Occipital lobe (tissue), 2 donors: ENCODE measurements around the gene APBB2. TPM values are rescaled to one million over a fixed set of nuclear protein-coding genes. Genes with fewer than 3 reads are reported as not detected.
"Not testable (repeated sequence)": the region's sequence is repeated elsewhere in the genome, so short reads cannot be mapped to it uniquely, and the experiment has no call there.

Source experiments
- DNase-seq: peaks from one replicate; lab custom pipeline; 2025; lab: John Stamatoyannopoulos, UW
- total RNA-seq: library from RNA; depleted of rRNA; stranded (reverse); fragments of >200 nt; gene quantifications from one replicate; pipeline ENCODE4 v1.2.3, GENCODE V29; 2014

APBB2 gene
- total RNA-seq, 1 donor from 2014 or later = 78.5 TPM

DNA sequence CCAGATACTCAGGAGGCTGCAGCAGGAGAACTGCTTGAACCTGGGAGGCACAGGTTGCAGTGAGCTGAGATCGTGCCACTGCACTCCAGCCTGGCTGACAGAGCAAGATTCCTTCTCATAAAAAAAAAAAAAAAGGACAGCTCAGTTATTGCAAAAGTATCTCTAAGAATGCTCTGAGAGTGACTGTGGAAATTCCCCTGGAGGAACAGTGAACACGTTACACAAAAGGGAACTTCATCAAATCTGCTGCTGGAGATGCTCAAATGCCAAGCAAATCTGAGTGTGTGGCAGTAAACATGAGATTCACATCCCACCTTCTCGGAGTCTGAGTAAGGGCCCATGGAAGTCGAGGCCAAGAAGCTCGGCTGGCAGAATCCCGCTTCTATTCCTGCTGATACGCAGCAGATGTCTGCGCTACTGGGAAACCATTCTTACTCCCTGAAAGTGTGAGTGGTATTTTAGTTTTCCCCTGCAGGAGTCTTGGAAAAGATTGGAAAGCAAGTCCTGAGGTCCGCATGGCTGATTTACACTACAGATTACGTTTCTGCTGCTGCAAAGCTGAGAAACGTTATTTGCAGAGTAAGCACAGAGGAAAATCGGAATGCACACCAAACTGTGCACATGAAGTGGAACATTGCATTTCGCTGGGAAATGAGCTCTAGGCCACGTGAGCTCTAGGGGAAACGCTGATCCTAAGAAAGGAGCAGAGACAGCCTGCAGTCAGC lies 301.7 kb downstream of the APBB2 start:
- peak; percentile 31 for DNase-seq

DNA sequence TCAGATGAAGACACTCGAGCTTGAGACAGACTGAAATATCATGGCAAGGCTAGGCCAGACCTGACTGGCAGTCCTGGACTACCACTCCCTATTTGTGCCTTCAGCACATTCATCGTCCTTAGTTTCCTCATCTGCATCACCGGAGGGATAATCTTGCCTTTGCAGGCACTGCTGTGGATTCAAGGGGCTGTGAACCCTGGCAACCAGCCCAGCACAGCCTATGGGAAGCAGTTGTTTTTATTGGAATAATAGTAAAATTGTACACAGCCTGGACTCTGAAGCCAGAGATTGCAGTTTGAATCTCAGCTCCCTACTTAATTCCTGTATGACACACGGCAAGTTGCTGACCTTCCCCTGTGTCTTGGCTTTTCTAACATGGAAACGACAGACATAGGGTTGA lies 303.6 kb downstream of the APBB2 start:
- DNase-seq = no peak

DNA sequence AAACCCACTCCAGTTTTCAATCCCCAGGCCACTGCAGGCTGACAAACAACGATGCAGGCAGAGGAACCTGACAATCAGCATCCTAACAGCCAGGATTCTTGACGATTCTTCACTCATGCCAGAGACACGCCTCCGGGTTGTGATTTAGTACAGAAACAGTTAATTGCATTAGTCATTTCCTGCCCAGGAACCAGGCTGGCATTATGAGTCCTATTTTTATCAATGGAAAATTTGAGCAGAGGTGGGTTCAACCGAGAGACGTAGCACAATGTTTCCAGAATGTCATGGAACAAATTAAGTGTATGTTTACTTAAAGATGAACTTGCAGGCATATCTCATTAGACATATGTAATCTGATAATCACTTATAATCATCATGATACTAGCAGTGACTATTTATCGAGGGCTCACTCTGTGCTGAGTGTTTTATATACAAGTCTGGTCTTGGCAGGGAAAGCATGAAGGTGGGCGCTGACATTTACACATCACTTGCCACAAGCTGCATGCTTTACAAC lies 304.9 kb downstream of the APBB2 start:
- no peak for DNase-seq

DNA sequence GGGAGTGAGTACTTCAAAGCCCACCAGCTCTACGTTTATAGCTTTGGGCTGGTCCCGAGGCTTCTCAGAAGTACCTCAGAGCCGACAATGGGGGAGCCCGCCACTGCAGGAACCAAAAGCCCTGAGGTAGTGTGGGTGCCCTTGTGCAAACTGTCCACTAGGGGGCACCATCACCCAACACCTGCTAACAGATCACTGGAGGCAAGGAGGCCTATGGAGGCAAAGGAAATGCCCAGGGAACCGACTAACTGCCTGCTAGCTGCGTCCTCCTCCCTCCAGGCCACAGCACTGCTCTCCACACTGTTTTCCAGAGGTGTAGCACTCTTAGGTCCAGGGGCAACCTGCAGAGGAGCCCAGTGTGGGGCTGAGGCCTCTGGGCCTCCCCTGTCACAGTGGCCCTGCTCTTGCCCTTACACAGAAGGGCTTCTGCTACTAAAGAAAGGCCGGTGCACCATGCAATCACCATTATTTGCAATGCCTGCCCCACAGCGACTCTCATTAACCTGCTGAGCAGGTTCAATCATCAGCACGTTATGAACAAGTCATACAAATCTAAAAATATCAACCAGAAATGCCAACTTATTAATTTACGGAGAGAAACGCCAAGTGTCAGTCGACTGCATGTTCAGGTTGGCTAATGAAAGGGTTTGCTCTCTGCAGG lies 305.5 kb downstream of the APBB2 start:
- peak; percentile 16 for DNase-seq

DNA sequence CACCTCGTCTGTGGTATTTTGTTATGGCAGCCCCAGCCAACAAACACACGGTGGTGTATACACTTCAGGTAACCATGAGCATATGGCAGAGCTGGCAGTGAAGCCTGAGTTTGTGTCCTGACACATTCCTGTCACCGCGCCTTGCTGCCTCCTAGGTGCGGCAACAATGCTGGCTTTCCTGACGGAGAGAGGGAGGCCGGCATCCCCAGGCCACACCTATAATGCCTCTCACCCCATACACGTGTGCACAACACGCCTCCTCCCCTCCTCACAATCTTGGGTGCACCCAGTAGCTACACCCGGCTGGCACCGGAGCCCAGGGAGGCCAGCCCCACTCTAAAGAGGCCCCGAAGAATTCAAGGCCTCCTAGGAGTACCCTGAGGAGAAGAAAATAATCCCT lies 306.0 kb downstream of the APBB2 start:
- DNase-seq = no peak

DNA sequence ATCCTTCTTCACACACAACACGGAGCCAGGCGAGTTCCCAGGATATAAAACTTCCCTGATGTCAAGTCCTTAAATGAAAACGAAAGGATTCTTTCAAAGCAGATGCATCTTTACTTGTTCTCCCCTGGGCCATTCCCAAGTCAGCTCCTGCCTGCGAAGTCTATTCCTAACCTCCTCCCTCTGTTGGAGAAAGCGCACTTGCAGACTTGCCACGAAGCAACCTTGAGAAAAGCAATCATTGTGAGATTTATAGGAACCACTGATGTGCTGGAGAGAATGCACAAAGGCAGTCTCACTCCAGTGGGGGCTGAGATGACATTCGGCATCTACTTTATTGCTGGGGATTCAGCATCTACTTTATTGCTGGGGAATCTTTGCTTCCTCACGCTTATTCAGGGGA lies 308.9 kb downstream of the APBB2 start:
- no peak for DNase-seq

DNA sequence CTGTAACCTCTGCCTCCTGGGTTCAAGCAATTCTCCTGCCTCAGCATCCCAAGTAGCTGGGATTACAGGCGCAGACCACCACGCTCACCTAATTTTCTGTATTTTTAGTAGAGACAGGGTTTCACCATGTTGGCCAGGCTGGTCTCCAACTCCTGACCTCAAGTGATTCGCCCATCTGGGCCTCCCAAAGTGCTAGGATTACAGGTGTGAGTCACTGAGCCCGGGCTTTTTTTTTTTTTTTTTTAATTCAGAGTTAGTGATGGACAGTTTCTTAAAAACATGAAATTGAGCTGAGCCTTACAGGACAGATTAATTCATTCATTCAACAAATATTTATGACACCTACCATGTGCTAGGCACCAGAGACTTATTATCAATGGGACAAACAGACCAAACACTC lies 313.8 kb downstream of the APBB2 start:
- not testable (repeated sequence) for DNase-seq

DNA sequence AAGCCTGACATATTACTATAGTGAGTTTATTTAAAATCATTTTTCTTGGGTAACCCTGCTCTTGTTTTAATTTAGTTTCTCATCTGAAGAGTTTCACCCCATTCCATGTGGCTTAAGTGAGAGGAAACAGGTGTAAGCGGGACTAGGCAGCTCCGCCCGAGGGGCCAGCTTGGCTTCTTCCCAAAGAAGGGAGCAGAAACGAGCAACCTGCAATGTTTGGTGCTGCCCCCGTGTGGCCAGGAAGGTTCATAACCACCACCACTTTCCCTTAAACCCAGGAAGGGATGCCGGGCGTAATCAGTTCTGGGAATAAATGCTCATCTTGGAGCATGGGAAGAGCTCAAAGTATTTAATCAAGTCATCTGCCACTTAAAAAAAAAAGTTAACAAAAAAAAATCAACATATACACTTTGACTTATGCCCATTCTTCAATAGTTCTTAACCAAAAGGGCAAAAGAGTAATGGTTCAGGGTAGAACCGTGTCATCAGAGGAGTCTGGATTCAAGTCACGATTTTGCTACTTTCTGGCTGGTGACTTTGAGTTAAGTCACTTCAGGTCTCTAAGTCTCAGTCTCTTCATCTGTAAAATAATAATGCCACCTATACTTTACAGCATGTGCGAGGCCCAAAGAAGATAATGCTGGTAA lies 316.7 kb downstream of the APBB2 start:
- DNase-seq = peak; percentile 19

DNA sequence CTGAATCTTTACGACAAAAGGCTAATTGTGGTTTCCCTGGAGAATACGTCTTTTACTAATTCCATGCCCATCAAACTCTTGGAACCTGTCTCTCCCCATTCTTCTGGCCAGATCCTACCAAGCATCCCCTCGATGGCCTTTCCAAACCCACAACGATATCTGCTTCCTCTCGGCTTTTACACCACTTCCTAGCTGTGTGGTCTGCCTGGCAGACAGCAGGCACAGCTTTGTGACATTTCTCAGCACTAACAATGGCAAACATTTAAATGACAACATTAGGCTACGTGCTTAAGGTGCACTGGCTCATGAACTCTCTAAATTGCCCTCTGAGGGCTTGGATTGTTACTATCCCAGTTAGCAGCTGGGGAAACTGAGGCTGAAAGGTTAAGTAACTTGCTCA lies 323.6 kb downstream of the APBB2 start:
- DNase-seq = no peak

DNA sequence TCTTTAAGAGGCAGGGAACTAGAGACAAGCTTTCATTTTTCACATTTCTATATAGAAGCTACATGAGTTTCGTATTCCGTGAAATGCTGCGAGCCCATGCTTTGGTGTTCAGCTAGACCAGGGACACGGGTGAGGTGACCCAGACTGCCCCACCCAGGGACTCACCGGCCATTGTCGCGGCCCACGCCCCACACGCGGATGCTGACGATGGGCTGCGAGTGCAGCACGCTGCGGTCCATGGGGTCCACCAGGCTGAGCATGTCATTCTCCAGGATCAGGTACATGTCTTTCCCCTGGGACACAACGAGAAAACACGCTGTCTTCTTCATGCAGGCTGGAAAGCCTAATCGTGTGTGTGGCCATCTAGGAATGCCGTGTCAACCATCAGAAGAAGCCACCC lies 324.1 kb downstream of the APBB2 start:
- no peak for DNase-seq

DNA sequence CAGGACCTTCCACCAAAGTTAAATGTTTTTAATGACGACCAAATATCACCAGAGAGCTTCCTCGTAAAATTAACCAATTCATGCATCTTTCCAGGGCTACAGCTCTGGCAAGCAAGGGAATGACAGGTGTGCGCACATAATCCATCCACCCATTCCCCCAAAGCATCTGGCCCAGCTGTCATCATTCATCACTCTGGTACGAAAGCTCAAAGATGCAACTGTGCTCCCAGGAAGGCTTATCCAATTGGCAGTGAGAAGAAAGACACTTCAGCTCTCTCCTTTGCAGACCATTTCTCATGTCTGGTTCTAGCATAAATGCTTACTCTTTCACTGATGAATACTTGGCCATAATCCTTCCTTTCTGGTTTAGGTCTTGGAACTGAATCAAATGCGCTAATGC lies 325.4 kb downstream of the APBB2 start:
- DNase-seq = no peak

DNA sequence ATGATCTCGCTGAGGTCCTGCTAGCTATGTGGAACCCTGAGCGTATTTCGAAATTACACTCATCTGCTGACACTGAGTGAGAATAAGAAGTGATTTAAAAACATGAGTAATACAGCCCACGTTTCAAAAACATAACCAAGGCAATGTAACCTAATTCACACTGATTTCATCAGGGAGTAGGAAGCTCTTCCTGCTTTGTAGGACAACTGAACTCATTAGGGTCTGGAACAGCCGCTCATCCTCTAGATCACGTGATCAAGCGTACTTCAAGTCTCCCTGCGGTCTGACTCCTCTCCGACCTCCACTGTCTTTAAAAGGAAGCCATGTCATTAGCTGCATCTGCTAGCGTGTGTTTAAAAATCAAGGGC lies 326.6 kb downstream of the APBB2 start:
- DNase-seq = no peak

DNA sequence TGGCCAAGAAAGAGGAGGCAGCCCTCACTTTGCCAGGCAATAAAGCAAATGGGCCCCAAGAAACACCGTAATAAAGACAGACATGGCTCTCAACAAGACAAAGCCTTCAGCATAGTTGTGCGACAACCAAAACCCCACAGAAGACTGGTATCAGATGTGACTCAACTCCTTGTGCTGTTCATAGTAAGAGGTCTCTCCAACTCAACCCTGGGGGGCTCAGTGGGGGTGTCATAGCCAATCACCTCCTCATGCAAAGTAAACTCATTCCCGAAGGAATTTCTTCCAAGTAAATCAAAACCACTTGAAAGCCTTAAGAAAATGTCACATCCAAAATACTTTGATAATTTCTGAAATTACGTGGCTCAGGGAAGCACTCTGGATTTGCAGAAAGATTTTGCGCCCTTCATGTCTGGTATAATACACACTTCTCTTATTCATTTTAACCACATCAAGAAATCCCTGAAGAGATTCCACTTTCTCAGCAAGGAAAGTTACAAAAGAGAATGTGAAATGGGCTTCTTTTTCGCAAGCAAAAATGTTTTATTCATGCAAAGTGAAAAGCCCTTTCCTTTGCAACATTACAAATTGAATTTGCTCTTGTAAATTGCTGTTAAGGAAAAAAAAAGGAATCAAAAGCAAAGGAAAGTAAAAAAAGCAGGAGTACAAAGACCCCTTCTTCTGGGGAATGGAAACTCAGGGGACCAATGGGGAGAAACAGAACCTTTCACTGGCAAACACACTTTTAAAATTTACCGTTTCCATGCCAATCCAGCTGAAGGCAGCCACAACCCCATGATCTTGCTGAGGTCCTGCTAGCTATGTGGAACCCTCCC lies 327.2 kb downstream of the APBB2 start:
- no peak for DNase-seq

DNA sequence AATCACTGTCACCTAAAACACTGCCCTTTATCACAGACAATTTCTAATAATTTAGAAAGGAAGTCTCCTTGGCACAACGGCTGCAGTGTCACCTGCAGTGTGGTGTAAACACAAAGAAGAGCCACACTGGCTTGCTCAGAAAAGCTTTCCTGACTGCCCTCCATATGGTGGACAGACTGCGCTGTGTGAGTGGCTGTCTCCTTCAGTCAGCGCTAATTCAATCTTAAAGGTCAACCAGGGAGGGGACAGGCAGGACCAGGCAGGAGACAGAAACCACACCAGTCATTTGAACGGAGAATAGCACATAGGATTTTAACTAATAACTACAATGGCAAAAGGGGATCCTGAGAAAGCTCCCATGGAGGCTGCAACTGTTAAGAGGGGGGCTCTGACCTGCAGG lies 332.5 kb downstream of the APBB2 start:
- no peak for DNase-seq

DNA sequence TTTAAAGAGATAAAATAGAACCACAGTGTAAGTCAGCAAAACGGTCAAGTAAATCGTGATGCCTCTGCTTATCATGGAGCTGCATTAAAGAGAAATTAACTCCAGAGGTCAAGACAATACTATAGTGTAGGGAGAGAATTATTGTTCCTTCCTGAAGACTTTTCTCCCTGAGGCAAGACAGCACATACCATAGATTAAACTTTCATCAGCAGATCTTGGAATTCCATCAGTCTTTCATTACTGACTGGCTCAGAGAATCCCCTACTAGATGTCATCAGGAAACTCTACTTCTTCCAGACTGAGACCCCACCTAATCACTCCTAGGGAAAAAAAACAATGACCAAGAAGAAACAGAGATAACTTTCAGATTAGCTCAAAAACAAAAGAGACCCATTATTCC lies 333.2 kb downstream of the APBB2 start:
- DNase-seq = no peak

DNA sequence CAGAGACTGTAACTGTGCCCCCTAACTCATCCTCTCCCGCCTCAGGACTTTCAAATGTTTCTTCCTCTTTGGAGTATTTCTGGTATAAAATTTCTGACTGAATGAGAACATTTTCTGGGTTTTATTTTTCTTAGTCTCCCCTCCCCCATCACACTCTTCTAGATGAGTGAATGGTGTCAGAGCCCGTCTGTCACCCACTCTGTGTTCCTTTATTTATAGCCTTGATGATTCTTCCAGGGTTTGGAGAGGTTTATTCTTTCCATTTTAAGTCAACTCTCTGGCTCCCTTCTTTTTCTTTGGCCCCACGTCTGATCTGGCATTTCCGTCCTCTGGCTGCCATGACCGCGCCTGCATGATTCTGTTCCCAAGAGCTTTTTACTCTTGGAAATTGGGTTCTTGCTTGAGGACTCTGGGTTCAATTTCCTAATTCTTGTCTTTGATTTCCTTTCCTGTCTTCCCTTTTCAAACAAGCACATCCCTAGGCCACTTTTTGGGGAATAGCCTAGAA lies 335.7 kb downstream of the APBB2 start:
- no peak for DNase-seq

DNA sequence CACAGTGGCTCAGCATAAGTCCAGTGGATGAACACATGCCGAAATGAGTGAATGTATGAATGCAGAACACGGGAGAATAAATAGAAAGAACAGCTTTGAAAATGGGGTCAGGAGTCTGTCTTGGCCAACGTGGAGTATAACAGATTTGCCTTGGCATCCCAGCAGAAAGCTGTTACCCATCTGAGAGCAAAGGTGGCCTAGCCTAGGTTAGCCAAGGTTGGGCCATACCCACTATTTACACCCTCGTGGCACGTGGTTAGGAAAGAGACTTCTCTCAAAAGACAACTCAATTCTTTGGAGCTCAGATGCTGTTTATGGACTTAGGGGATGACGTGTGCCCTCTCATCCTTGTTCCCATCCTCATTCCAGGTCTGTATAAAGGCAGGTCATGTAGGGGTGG lies 337.3 kb downstream of the APBB2 start:
- DNase-seq = no peak

DNA sequence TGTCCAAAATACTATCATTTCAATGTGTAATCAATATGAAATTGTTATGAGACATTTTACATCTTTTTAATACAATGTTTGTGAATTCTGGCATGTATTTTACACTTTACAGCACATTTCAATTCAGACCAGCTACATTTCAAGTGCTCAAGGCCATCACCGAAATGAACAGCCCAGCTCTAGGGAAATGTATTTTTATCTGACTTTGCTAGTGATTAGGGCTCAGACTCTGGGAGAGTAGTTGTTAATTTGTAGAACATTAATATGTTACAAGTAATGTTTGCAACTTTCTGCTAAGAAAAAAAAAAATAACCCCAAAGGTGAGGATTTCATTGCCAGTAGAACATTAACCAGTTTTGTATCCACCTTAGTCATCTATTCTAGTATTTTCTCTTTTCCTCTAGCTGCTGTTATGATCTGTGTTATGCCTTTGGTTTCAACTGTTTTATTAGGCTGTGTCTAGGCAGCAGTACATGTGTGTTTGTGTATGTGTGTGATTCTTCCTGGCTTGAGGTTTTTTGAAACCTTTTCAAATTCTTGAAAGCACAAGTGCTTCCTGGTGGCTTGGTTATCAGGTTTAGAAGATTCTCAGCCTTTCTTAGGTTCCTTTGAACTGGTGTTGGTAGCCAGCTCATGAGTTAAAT lies 338.7 kb downstream of the APBB2 start:
- DNase-seq = no peak

DNA sequence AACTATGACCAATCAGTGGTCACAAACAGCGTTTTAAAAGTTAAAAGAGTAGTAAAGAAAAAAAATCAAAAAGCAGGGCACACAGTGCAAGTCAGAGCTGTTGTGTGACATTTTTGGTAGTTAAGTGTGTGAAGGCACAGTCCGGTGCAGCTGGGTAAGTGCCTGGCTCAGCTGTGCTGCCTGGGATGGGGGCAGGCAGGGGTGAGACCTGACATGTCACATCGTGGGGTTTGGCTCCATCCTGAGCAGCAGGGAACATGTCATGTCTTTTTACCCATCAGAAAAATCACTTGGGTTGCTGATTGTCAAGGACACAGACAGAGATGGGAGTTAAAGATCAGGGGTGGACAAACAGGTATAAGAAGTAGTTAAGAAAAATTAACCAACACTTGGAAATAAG lies 339.4 kb downstream of the APBB2 start:
- DNase-seq = no peak

DNA sequence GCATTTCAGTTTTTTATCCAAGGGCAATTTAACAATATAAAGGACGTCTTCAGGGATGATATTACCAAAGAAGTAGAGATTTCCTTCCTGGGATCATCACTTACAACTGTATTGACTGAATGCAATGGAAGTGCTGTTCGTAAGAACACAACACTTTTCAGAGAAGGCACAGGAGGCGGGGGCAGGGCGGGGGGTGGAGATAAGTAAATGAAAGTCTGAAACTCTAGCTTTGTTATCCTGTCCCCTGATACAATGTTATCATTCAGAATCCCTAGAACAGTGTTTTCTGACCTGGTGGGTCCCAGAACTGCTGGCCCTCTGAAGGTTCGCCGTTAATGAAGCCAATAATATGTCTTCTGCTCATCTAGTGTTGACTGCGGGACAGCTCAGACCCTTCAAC lies 340.0 kb downstream of the APBB2 start:
- DNase-seq = no peak

DNA sequence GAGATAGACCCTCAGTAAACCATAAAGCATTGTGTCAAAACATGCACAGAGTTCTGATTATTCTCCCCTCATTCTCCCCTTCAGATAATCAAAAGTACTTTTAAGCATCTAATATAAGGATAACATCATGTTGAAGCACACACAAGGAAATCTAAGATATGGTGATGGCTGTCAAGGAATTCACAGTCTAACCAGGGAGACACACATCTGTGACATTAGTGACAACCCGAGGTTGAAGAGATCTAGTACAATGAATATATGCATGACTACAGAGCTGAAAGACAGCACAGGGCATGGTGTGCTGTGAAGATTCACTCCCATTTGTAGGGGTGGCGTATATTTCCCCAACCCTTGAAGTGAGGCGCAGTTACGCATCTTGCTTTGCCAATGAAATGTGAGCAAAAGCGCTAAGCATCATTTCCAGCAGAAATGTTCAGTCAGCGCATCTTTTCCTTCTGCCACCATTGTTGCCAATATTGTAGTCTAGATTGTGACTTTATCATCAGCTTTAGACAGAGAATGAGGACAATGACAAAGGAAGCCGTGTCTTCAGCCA lies 342.6 kb downstream of the APBB2 start:
- no peak for DNase-seq
